GM10248 (cell line): ENCODE measurements around the gene FAHD1.

Experiments used
- CTCF ChIA-PET: fragments of 300-600 bp; sonication (Branson Sonifier 250); formaldehyde crosslinking; extraction: SDS; loops from one replicate; lab custom pipeline; 2021; ENCODE audit warnings: antibody characterized with exemption; lab: Yijun Ruan, JAX
- POLR2A ChIA-PET: fragments of 350-650 bp; sonication (Branson Sonifier 250); formaldehyde crosslinking; extraction: SDS; loops from one replicate; lab custom pipeline; 2020; ENCODE audit warnings: antibody characterized with exemption; lab: Yijun Ruan, JAX
- DNase-seq: peaks from one replicate; pipeline ENCODE4 v3.0.0; 2012; ENCODE audit errors: extremely low spot score
- TF ChIP-seq, protein P1 (sequence below): IDR thresholded peaks from 2 replicates; pipeline ENCODE4 v1.5.1; 2012; ENCODE audit warnings: mild to moderate bottlenecking, low read depth; ENCODE audit errors: extremely low read depth, missing control alignments, control extremely low read depth

The FAHD1 gene

DNA sequence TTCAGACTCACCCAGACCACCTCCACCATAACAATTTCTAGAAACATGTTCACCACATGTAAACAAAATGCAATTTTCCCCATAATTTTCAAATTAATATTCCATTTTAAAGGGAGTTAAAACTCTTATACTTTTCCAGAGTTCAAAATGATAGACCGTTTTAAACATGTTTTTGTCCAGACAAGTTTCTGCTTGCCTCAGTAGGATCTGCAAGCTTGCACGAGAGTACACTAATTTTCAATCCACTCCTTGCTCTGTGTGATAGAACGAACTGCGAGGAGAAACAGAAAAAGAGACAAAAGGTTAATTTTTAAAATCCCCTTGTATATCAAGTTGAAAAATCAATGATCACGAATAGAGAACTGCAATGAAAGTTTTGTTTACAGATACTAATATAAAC is 7.1 kb downstream of the FAHD1 start:
- ChIA-PET POLR2A (no interaction called here), CTCF (no interaction called here)
- no peak for DNase-seq
- TF ChIP-seq, protein P1, sequence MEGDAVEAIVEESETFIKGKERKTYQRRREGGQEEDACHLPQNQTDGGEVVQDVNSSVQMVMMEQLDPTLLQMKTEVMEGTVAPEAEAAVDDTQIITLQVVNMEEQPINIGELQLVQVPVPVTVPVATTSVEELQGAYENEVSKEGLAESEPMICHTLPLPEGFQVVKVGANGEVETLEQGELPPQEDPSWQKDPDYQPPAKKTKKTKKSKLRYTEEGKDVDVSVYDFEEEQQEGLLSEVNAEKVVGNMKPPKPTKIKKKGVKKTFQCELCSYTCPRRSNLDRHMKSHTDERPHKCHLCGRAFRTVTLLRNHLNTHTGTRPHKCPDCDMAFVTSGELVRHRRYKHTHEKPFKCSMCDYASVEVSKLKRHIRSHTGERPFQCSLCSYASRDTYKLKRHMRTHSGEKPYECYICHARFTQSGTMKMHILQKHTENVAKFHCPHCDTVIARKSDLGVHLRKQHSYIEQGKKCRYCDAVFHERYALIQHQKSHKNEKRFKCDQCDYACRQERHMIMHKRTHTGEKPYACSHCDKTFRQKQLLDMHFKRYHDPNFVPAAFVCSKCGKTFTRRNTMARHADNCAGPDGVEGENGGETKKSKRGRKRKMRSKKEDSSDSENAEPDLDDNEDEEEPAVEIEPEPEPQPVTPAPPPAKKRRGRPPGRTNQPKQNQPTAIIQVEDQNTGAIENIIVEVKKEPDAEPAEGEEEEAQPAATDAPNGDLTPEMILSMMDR = no peak

DNA sequence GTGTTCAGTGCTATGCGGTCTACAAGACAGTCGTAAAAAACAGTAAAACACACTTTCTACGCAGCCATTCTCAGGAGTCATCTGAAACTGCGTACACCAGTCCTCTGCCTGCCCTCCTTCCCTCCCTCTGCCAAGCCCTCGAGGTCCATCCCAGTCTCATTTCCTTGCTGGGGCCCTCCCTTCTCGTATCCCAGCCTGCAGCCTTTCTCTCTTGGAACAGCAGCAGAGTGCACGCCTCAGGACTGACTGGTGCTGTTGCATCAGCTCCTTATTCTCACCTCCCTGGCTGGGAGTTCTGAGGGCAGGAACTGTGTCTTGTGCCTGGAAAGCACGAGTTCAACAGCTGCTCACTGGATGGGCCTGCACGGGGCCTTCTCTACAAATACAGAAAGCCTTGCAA is 12.5 kb downstream of the FAHD1 start:
- ChIA-PET POLR2A (no interaction called here), CTCF (interaction anchor here (0.7 to 2.1 kb wide), 4 partner anchors 9 to 89 kb away, joined by 3 to 5 read pairs (median 3); no protein-coding TSS in a partner anchor)
- TF ChIP-seq, protein P1 = no peak
- DNase-seq = no peak

DNA sequence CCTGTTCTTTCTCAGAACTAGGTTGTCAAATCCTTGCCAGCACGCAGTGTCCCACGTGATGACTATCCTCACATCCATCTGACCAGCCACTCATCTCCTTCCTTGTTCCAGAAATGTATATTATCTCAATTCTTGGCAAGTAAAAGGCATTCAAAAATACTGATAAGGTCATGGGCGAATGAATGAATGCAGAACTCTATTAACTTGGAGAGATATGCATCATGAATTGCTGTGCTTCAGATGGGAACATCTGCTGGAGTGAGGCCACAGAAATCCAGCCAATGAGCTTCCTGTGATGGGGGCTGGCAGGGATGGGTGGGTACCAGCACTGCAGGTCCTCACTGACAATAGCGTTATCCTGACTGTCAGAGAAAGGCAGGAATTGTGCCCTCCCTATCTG is 19.0 kb downstream of the FAHD1 start:
- ChIA-PET CTCF (interaction anchor here (1.0 kb wide), 1 partner anchor 83 kb away, joined by 4 read pairs; no protein-coding TSS in a partner anchor), POLR2A (no interaction called here)
- no peak for DNase-seq
- TF ChIP-seq, protein P1 = no peak

- ChIA-PET POLR2A (no interaction called here), CTCF (interaction anchor here (1.0 kb wide), 1 partner anchor 83 kb away, joined by 4 read pairs; no protein-coding TSS in a partner anchor)
- TF ChIP-seq, protein P1 = no peak
- no peak for DNase-seq
Measured at GRCh38 chr16:1846416-1846815, 19.4 kb downstream of the FAHD1 start.

GRCh38 chr16:1850981-1851380 is 24.0 kb downstream of the FAHD1 start:
- ChIA-PET CTCF (interaction anchor here (1.1 kb wide), 1 partner anchor 8 kb away, joined by 4 read pairs; no protein-coding TSS in a partner anchor), POLR2A (no interaction called here)
- DNase-seq = no peak
- TF ChIP-seq, protein P1 = no peak

DNA sequence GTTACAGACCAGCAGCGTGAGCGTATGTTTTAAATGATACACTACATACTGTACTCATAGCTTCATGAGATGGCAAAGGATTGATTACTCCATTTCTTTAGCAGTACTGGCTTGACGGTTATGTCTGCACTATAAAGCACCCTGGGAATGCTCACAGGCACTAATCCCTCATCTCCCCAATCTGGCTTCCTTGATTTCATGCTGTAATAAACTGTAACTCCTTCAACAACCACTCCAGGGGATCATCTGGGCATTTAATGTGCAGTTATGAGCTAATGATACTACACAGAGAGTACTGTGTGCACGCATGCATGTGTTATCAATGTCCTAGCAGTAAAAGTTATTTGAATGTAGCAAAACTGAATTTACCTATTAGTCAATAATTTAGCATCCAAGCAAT is 24.8 kb downstream of the FAHD1 start:
- POLR2A ChIA-PET = no interaction called here
- no peak for DNase-seq
- CTCF ChIA-PET = no interaction called here

More for the DNA sequence above, 24.8 kb downstream of the FAHD1 start:
- TF ChIP-seq, protein P1 = no peak
